Endothelial cell of umbilical vein (primary cell): Measurements from ENCODE around the gene NUDT16L1. TPM values are rescaled to one million over a fixed set of nuclear protein-coding genes. Genes with fewer than 3 reads are reported as not detected.

Source experiments
- BruUV-seq: library from RNA; stranded (reverse); fragments of 400-500 nt; replicated peaks from 2 replicates; lab custom pipeline; 2021; lab: Mats Ljungman, UMichigan
- CTCF ChIA-PET: fragments of 300-600, 350-600 bp; sonication (Branson Sonifier 250); formaldehyde crosslinking; loops from one replicate; lab custom pipeline; 2021; ENCODE audit warnings: antibody characterized with exemption, inconsistent platforms; lab: Charles Lee
- POLR2A ChIA-PET: fragments of 300-600, 350-600 bp; sonication (Branson Sonifier 250); formaldehyde crosslinking; loops from one replicate; lab custom pipeline; 2021; ENCODE audit warnings: antibody characterized with exemption, inconsistent platforms; lab: Charles Lee
- DNase-seq: peaks from one replicate; pipeline ENCODE4 v3.0.0-alpha.2; 2011; ENCODE audit warnings: low read depth, low spot score
- FAIRE-seq: peaks from 2 replicates; lab custom pipeline; 2011; peaks lifted over from hg19 to GRCh38; lab: Jason Lieb, UNC
- H2AFZ ChIP-seq: 2 replicates; pipeline ENCODE4 v1.6.0; 2012; ENCODE audit warnings: low read depth, low read length, control low read depth, inconsistent platforms
- H3K27ac ChIP-seq: 2 replicates; pipeline ENCODE4 v1.5.1; 2011; ENCODE audit warnings: low read depth, mild to moderate bottlenecking, control low read depth, low read length, moderate library complexity; ENCODE audit not compliant: insufficient read depth
- H3K27me3 ChIP-seq, 2 experiments: 2 replicates each; pipeline versions ENCODE4 v1.6.0 to v1.6.1; 2011; ENCODE audit warnings: low read length in 2 of 2, mixed read lengths in 1 of 2; ENCODE audit not compliant: control insufficient read depth in 2 of 2, insufficient read depth in 2 of 2
- H3K36me3 ChIP-seq, 2 experiments: 2 replicates in 1 of 2; 3 replicates in 1 of 2; pipeline ENCODE4 v1.5.1; 2011; ENCODE audit warnings: low read length in 2 of 2, mild to moderate bottlenecking in 1 of 2, moderate library complexity in 1 of 2; ENCODE audit not compliant: control insufficient read depth in 2 of 2, insufficient read depth in 2 of 2; ENCODE audit errors: extremely low read depth in 1 of 2
- H3K4me1 ChIP-seq: 3 replicates; pipeline ENCODE4 v1.5.1; 2011; ENCODE audit warnings: mild to moderate bottlenecking, low read length; ENCODE audit not compliant: control insufficient read depth, insufficient read depth; ENCODE audit errors: extremely low read depth
- H3K4me2 ChIP-seq: 2 replicates; pipeline ENCODE4 v1.6.1; 2011; ENCODE audit warnings: low read length, control low read depth, mixed read lengths; ENCODE audit not compliant: insufficient read depth
- H3K4me3 ChIP-seq, 3 experiments: fragments of 200-600 bp in 1 of 3; sonication (generic), shearing (Covaris generic) in 1 of 3; replicated peaks in 1 of 3; 2 replicates each; pipeline ENCODE4 v1.5.1; 2011 to 2016; ENCODE audit warnings: control low read depth in 3 of 3, low read length in 3 of 3, mild to moderate bottlenecking in 2 of 3, inconsistent platforms in 1 of 3, low read depth in 1 of 3, moderate library complexity in 1 of 3; ENCODE audit not compliant: insufficient read depth in 1 of 3
- H3K79me2 ChIP-seq: 2 replicates; pipeline ENCODE4 v1.6.0; 2012; ENCODE audit warnings: low read length, inconsistent platforms; ENCODE audit not compliant: control insufficient read depth, insufficient read depth
- H3K9ac ChIP-seq: replicated peaks from 2 replicates; pipeline ENCODE3; 2011; ENCODE audit warnings: low read length, control low read depth; ENCODE audit not compliant: insufficient read depth; ENCODE audit errors: extremely low read depth
- H3K9me1 ChIP-seq: replicated peaks from 3 replicates; pipeline ENCODE4 v1.6.0; 2011; ENCODE audit warnings: mild to moderate bottlenecking, low read length; ENCODE audit not compliant: control insufficient read depth, insufficient read depth; ENCODE audit errors: extremely low read depth
- H3K9me3 ChIP-seq: replicated peaks from 2 replicates; pipeline ENCODE4 v1.5.1; 2012; ENCODE audit warnings: low read length, inconsistent platforms; ENCODE audit not compliant: control insufficient read depth, insufficient read depth
- H4K20me1 ChIP-seq: replicated peaks from 2 replicates; pipeline ENCODE3; 2011; ENCODE audit warnings: mild to moderate bottlenecking, low read length; ENCODE audit not compliant: control insufficient read depth, insufficient read depth; ENCODE audit errors: extremely low read depth
- CTCF ChIP-seq, 2 donors: IDR thresholded peaks; 1 replicate in 1 of 2; 2 replicates in 1 of 2; pipeline ENCODE4 v1.5.1; 2011; ENCODE audit warnings: low read length in 2 of 2, mild to moderate bottlenecking in 2 of 2, moderate library complexity in 2 of 2, control low read depth in 1 of 2, inconsistent platforms in 1 of 2, low read depth in 1 of 2; ENCODE audit not compliant: insufficient read depth in 1 of 2; ENCODE audit errors: extremely low read depth in 1 of 2
- EZH2 ChIP-seq: IDR thresholded peaks from 2 replicates; pipeline ENCODE4 v1.6.1; 2012; ENCODE audit warnings: borderline replicate concordance, low read depth, mild to moderate bottlenecking, moderate library complexity, low read length, inconsistent platforms; ENCODE audit not compliant: severe bottlenecking
- FOS ChIP-seq: IDR thresholded peaks from 2 replicates; pipeline ENCODE4 v1.6.1; 2011; ENCODE audit warnings: mild to moderate bottlenecking, low read length, moderate library complexity, borderline replicate concordance; ENCODE audit not compliant: insufficient read depth
- GATA2 ChIP-seq: IDR thresholded peaks from 2 replicates; pipeline ENCODE4 v1.7.0; 2011; ENCODE audit warnings: low read depth, mild to moderate bottlenecking, moderate library complexity, mixed read lengths, low read length; ENCODE audit not compliant: insufficient read length, insufficient read depth
- JUN ChIP-seq: IDR thresholded peaks from 2 replicates; pipeline ENCODE4 v1.6.1; 2011; ENCODE audit warnings: borderline replicate concordance, low read depth; ENCODE audit not compliant: insufficient read length, insufficient read depth
- MAX ChIP-seq: IDR thresholded peaks from 2 replicates; pipeline ENCODE4 v1.6.1; 2011; ENCODE audit not compliant: insufficient read depth, insufficient read length
- MYC ChIP-seq: IDR thresholded peaks from one replicate; pipeline ENCODE4 v1.6.1; 2011; ENCODE audit warnings: mild to moderate bottlenecking, low read depth, low read length
- POLR2A ChIP-seq: IDR thresholded peaks from 2 replicates; pipeline ENCODE4 v1.6.1; 2012; ENCODE audit warnings: low read depth, mild to moderate bottlenecking, control low read depth, low read length
- POLR2AphosphoS5 ChIP-seq: IDR thresholded peaks from 2 replicates; pipeline ENCODE4 v1.6.1; 2012; ENCODE audit warnings: low read depth, mild to moderate bottlenecking, control low read depth, low read length, moderate library complexity; ENCODE audit not compliant: insufficient read depth
- dilution Hi-C: fragments of 300-500 bp; cut with MboI; formaldehyde crosslinking; loops from one replicate; pipeline ENCODE4 v1.15.0; 2019; ENCODE audit warnings: low sequenced_read_pairs; ENCODE audit not compliant: extremely low pct_ligation_motif_present
- intact Hi-C: fragments of 100-400 bp; cut with micrococcal nuclease; formaldehyde crosslinking; loops from one replicate; pipeline ENCODE4 v1.10.0; 2022
- polyA plus RNA-seq, 4 experiments: library from polyadenylated mRNA; depleted of rRNA in 3 of 4; stranded (reverse) in 3 of 4; unstranded in 1 of 4; fragments of >200 nt; gene quantifications; 2 replicates each; pipeline versions ENCODE4 v1.2.1 to v1.2.3, GENCODE V29; 2011 to 2012; ENCODE audit warnings: missing spikeins in 1 of 4
- total RNA-seq: library from RNA; stranded (reverse); gene quantifications from 2 replicates; pipeline ENCODE4 v1.2.3, GENCODE V29; 2021

The NUDT16L1 gene
- total and polyA plus RNA-seq, 2 donors (not counting 3 experiments of a cell fraction or from before 2014, with no cell fraction given) = 24.7 to 53.1 TPM

GRCh38 chr16:4706871-4707270 is 13.5 kb downstream of the NUDT16L1 start:
- no peak overlapping the region for H3K4me3 ChIP-seq
- H3K9me1 ChIP-seq = no peaks in the 10 kb centered on the region
- no peaks in the 10 kb centered on the region for H3K79me2 ChIP-seq
- peaks cover 0 to 9% of the 10 kb centered on the region in 2 experiments for H3K36me3 ChIP-seq
- no peak overlapping the region for H2AFZ ChIP-seq
- H3K27ac ChIP-seq = no peak overlapping the region
- dilution Hi-C loops = no loop called here
- H3K4me1 ChIP-seq = no peaks in the 10 kb centered on the region
- no peaks in the 10 kb centered on the region for H3K27me3 ChIP-seq
- no peak overlapping the region for H3K4me2 ChIP-seq
- no peak overlapping the region for H3K9ac ChIP-seq
- no TSS peak for BruUV-seq
- H3K9me3 ChIP-seq = no peaks in the 10 kb centered on the region
- TF ChIP-seq JUN = no peak
- ChIA-PET CTCF (interaction anchor here (0.7 to 0.8 kb wide), 2 partner anchors 12 to 378 kb away, joined by 3 read pairs; no protein-coding TSS in a partner anchor), POLR2A (no interaction called here)
- no peaks in the 10 kb centered on the region for H4K20me1 ChIP-seq
- intact Hi-C loops = no loop called here
- DNase-seq (no peak), FAIRE-seq (no peak)

- H3K4me1 ChIP-seq = no peaks in the 10 kb centered on the region
- H3K27ac ChIP-seq = no peak overlapping the region
- CTCF ChIA-PET = no interaction called here
- H3K9me3 ChIP-seq = no peaks in the 10 kb centered on the region
- POLR2A ChIA-PET = no interaction called here
- no peak overlapping the region for H3K4me2 ChIP-seq
- no peak overlapping the region for H2AFZ ChIP-seq
- no peaks in the 10 kb centered on the region for H3K27me3 ChIP-seq
- no peaks in the 10 kb centered on the region for H4K20me1 ChIP-seq
- H3K4me3 ChIP-seq = no peak overlapping the region
- intact Hi-C loops (no loop called here), dilution Hi-C loops (no loop called here)
- FAIRE-seq (peak; percentile 81), DNase-seq (no peak)
- H3K9ac ChIP-seq = no peak overlapping the region
- H3K79me2 ChIP-seq = no peaks in the 10 kb centered on the region
- H3K36me3 ChIP-seq = peaks cover 0 to 8% of the 10 kb centered on the region in 2 experiments
- TF ChIP-seq GATA2 (no peak), POLR2A (no peak), FOS (no peak), CTCF (IDR thresholded peaks at IDR 0.05; ENCODE audit: extremely low read depth in 1 of 2, insufficient read depth in 1 of 2, low read depth in 1 of 2, low read length in 2 of 2) (no peak), POLR2AphosphoS5 (no peak), EZH2 (no peak), MAX (no peak), MYC (no peak), JUN (no peak)
- BruUV-seq = no TSS peak
- no peaks in the 10 kb centered on the region for H3K9me1 ChIP-seq
Observed at GRCh38 chr16:4709481-4709880, 16.1 kb downstream of the NUDT16L1 start.
